ENCODE measurements around the gene CHD3. TPM values are rescaled to one million over a fixed set of nuclear protein-coding genes. Genes with fewer than 3 reads are reported as not detected.
"Not testable (repeated sequence)": the region's sequence is repeated elsewhere in the genome, so short reads cannot be mapped to it uniquely, and the experiment has no call there.

CHD3 gene
- total RNA-seq, 1 donor from 2014 or later: 145 TPM

GRCh38 chr17:7929158-7930023, 40.8 kb downstream of the CHD3 start, which contains the start of gene KCNAB3:
Gene KCNAB3 (minus strand): TSS chr17:7929856. CDS start chr17:7929435, 421 bp downstream.
- intact Hi-C loops (cut with micrococcal nuclease): loop anchor here (5.0 kb wide), 3 partner anchors 188 to 508 kb away; partner anchors contain the start of genes ALOXE3, BORCS6 and NDEL1

GRCh38 chr17:7930841-7931631, 42.4 kb downstream of the CHD3 start:
- intact Hi-C loops (cut with micrococcal nuclease): loop anchor here (1.0 to 5.0 kb wide), 4 partner anchors 186 to 506 kb away; partner anchors contain the start of genes ALOXE3, BORCS6 and NDEL1

DNA sequence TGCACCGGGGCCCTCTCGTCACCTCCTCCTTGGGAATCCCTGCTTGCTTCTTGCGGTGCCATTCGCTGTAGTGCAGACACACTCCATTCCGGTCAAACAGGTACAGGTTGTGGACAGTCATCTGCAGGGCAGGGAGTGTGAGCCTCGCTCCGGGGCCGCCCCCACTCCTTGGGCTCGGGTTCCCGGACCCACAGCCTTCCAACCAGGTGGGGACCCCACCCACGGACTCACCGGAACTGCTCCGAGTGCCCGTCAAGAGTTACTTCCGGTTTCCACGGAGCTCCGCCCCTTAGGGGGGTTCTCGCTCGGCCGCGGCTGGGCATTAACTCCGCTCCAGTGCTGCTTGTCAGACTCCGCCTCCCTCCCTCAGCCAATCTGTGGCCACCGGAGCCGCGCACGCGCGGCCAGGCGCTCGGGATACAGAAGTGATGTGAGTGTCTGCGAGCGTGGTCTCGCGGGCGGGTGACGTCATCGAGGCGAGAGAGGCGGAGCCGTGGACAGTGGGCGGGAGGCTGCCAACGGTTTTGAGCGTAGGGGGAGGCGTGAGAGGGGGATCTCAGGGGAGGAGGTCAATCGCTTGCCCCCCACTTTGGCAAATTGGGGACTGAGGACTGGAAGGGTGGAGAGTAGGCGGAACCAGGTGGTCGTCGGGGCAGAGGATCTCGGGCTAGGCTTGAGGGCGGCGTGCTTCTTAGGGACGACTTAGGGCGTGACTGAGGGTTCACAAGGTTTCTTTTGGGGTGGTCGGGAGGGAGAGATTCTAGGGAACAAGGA, 43.3 kb downstream of the CHD3 start, which contains the start of the genes CNTROB and TRAPPC1:
Gene CNTROB, plus strand, starts transcription at position 498 of the 774 bp plus-strand sequence. CDS start 874 bp downstream, outside the sequence.
Gene TRAPPC1, minus strand, starts transcription at position 238 of the 774 bp plus-strand sequence. Its CDS starts 117 bp downstream, at position 121.
- intact Hi-C loops (cut with micrococcal nuclease): loop anchor here (1.0 to 5.0 kb wide), 13 partner anchors 10 to 505 kb away; partner anchors contain the start of genes ALOXE3, BORCS6, FXR2 and KDM6B

DNA sequence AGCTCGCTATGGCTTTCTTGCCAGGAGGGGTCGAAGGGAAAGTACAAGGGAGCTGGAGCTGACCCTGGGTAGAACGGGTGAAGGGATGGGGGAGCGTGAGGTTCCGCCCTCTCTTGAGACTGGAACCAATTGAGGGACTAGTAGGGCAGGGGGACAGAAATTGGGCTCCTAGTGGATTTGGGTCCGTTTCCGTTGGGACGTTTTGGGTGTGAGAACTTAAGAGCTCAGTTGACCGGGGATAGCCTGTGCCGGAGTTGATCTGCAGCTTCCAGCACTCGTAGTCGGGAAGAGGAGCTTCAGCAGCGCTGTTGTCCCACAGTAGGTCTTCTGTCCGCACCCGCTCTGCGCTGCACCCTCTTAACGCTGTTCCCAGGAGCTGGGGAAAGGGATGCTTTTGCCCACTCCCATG, 43.9 kb downstream of the CHD3 start:
- intact Hi-C loops (cut with micrococcal nuclease): loop anchor here (1.0 to 5.0 kb wide), 12 partner anchors 10 to 505 kb away; partner anchors contain the start of genes ALOXE3, BORCS6, FXR2 and KDM6B

DNA sequence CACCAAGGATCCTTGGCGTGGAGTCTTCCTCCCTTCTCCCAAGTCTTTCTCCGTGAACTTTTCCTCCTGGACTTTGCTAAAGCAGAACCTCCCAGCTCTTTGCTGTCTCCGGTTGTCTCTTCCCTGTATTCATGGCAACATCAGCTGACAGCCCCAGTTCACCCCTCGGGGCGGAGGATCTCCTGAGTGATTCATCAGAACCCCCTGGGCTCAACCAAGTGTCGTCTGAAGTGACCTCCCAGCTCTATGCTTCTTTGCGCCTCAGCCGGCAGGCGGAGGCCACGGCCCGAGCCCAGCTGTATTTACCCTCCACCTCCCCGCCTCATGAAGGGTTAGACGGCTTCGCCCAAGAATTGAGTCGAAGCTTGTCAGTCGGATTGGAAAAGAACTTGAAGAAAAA, 44.4 kb downstream of the CHD3 start:
- intact Hi-C loops (cut with micrococcal nuclease): loop anchor here (1.0 to 5.0 kb wide), 12 partner anchors 11 to 504 kb away; partner anchors contain the start of genes ALOXE3, BORCS6, FXR2 and KDM6B

DNA sequence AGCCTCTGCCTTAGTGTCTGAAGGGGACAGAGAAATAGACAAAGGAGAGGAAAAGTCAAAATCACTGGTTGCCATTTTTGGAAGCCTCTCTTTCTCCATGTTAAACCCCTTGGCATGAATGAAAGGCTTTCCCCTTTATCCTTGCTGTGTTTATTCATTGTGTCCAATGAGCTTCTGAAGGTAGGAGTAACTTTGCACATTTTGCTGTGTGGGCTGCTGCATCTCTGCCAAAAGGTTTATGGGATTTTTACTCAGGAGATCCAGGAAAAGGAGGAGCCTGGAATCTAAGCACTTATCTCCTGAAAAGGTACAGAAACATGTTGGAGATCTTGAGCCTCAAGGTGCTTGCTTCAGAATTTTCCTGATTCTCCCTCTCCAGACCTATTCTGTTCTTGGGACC, 47.3 kb downstream of the CHD3 start:
- intact Hi-C loops (cut with micrococcal nuclease): no loop called here

GRCh38 chr17:7940034-7940433, 51.4 kb downstream of the CHD3 start:
- intact Hi-C loops (cut with micrococcal nuclease): no loop called here

GRCh38 chr17:7940743-7941142, 52.2 kb downstream of the CHD3 start:
- intact Hi-C loops (cut with micrococcal nuclease): no loop called here

- intact Hi-C loops (cut with micrococcal nuclease): no loop called here
Measured at GRCh38 chr17:7943291-7943690, 54.7 kb downstream of the CHD3 start.

DNA sequence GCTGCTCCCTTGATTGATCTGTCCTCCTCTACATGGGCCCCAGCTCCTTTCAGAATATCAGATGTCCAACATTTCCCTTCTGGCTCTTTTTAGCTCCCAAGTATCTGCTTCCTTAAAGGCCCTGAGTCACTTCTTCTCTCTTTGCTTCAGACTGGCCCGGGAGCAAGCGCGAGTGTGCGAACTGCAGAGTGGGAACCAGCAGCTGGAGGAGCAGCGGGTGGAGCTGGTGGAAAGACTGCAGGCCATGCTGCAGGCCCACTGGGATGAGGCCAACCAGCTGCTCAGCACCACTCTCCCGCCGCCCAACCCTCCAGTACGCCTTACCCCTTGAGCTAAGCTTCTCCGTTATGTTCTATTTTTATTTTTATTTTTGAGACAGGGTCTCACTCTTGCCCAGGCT, 55.7 kb downstream of the CHD3 start:
- intact Hi-C loops (cut with micrococcal nuclease): no loop called here

DNA sequence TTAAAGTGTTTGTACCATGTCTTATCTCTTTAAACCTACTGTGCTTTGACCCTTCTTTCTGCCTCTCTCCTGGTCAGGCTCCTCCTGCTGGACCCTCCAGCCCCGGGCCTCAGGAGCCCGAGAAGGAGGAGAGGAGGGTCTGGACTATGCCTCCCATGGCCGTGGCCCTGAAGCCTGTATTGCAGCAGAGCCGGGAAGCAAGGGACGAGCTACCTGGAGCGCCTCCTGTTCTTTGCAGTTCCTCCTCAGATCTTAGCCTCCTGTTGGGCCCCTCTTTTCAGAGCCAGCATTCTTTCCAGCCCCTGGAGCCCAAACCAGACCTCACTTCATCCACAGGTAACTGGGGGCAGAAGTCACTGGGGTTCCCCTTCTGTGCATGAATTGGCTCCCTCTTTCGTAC, 57.1 kb downstream of the CHD3 start:
- intact Hi-C loops (cut with micrococcal nuclease): no loop called here

DNA sequence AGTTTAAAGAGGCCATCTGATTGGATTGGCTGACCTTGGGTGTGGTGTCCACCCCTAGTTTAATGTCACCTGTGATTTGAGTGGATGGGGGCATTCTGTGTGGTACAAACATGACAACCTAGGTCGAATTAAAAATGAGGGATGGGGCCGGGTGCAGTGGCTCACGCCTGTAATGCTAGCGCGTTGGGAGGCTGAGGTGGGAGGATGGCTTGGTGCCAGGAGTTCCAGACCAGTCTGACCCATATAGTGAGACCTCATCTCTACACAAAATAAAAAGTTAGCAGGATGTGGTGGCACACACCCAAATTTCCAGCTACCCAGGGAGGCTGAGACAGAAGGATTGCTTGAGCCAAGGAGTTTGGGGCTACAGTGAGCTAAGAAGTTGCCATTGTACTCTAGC, 57.9 kb downstream of the CHD3 start:
- intact Hi-C loops (cut with micrococcal nuclease): no loop called here

DNA sequence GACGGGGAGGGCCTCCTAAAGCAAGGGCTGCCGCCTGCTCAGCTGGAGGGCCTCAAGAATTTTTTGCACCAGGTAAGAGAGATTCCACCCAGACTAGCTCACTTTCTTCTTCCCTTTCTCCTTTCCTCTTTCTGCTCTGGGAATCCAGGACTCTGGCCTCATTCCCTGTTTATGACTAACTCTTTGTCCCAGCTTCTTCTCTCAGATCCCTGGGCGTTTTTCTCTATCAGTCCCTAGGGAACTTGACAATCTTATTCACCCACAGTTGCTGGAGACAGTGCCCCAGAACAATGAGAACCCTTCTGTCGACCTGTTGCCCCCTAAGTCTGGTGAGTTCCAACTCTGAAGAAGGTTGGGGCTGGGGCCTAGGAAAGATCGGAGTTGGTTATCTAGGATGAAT, 59.1 kb downstream of the CHD3 start:
- intact Hi-C loops (cut with micrococcal nuclease): no loop called here

GRCh38 chr17:7950578-7950977, 62.0 kb downstream of the CHD3 start:
- intact Hi-C loops (cut with micrococcal nuclease): loop anchor here (2.0 kb wide), 1 partner anchor 18 kb away; no protein-coding TSS in a partner anchor

DNA sequence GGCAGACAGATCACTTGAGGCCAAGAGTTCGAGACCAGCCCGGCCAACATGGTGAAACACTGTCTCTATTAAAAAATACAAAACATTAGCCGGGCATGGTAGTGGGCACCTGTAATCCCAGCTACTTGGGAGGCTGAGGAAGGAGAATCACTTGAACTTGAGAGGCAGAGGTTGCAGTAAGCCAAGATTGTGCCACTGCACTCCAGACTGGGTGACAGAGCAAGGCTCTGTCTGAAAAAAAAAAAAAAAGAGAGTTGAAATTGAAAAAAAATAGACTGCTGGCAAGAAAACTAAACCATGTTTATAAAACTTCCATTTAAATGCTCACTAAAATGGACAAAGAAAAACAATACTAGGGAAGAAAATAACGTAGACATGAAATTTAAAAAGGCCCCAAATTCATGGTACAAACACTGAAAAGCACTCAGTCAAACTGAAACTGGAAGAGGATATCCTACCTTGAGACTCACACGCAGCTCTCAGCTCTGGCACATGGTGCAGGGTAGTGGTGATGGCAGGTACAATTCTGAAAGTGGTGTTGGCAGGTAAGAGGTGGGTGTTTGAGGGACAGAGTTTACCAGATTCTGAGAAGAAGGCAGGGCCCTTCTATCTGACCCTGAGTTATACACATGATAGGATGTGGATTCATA, 62.7 kb downstream of the CHD3 start:
- intact Hi-C loops (cut with micrococcal nuclease): loop anchor here (1.0 to 2.0 kb wide), 3 partner anchors 18 to 37 kb away; partner anchors contain the start of gene CNTROB

DNA sequence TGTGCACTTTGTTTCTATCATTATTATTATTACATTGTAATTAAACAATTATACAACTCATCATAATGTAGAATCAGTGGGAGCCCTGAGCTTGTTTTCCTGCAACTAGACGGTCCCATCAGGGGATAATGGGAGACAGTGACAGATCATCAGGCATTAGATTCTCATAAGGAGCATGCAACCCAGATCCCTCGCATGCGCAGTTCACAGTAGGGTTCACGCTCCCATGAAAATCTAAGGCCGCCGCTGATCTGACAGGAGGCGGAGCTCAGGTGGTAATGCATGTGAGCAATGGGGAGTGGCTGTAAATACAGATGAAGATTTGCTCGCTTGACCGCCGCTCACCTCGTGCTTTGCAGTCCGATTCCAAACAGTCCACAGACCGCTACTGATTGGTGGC, 64.7 kb downstream of the CHD3 start:
- intact Hi-C loops (cut with micrococcal nuclease): not testable (repeated sequence)

DNA sequence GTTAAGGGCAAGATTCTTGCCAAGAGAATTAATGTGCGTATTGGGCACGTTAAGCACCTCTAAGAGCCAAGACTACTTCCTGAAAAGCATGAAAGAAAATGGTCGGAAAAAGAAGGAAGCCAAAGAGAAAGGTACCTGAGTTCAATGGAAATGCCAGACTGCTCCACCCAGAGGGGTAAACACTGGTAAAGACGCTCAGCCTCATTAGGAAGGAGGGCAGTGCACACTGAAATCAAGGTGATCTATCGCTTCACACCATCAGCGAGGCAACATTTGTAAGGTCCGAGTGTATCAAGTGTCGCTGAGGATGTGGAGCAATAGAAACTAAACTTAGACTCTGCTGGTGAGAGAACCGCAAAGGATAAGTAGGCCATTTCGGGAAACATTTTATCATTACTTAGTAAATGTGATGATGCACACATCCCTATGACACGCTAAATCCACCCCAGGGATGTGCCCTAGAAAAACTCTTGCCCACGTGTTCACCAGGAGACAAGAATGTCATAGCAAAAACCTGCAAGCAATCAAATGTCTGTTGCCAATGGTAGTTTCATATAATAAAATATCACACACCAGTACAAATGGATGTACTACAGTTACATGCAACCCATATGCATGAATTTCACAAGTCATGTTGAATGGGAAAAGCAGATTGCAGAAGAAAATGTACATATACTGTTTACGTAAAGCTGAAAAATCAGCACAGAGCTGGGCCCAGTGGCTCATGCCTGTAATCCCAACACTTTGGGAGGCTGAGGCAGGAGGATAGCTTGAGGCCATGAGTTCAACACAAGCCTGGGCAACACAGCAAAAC, 67.0 kb downstream of the CHD3 start:
- intact Hi-C loops (cut with micrococcal nuclease): no loop called here

DNA sequence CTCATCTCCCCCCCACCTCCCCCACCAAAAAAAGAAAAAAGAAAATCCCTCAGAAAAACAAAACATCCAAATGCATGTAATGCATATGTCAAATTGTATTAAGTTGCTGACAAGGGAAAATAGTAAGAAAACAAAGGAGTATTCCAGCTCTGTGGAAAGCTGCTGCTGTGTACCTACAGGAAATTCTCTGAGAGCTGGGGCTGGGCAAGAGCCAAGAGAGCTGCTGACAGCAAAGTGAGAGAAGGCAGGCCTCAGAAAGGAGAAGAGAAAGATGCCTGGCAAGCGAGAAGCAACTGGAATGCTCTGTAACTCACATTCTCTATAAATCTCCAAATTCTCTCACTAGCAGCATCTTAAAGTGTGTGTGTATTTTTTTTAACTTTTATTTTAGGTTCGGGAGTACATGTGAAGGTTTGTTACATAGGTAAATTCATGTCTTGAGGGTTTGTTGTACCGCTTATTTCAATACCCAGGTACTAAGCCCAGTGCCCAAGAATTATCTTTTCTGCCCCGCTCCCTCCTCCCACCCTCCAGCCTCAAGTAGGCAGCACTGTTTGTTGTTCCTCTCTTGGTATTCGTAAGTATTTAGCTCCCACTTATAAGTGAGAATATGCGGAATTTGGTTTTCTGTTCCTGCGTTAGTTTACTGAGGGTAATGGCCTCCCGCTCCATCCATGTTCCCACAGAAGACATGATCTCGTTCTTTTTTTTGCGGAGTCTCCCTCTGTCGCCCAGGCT, 67.8 kb downstream of the CHD3 start:
- intact Hi-C loops (cut with micrococcal nuclease): no loop called here
